T-helper 1 cell treated with Interleukin-12 subunit alpha and Interleukin-12 subunit beta and Interleukin-4 antibody, amounts not matched to agents 30 ng/mL and 1 ng/mL, for 36 hours (primary cell): Measurements from ENCODE around the gene RGL2. TPM values are rescaled to one million over a fixed set of nuclear protein-coding genes. Genes with fewer than 3 reads are reported as not detected.
"Not testable (repeated sequence)": the region's sequence is repeated elsewhere in the genome, so short reads cannot be mapped to it uniquely, and the experiment has no call there.

Experiments used
- intact Hi-C: fragments of 100-400 bp; cut with micrococcal nuclease; formaldehyde crosslinking; loops from one replicate; pipeline ENCODE4 v1.15.1; 2024
- total RNA-seq: library from RNA; stranded (reverse); gene quantifications from 2 replicates; pipeline ENCODE4 v1.2.3, GENCODE V29; 2022

RGL2 gene
- total RNA-seq, 1 donor from 2014 or later = 46.5 TPM

DNA sequence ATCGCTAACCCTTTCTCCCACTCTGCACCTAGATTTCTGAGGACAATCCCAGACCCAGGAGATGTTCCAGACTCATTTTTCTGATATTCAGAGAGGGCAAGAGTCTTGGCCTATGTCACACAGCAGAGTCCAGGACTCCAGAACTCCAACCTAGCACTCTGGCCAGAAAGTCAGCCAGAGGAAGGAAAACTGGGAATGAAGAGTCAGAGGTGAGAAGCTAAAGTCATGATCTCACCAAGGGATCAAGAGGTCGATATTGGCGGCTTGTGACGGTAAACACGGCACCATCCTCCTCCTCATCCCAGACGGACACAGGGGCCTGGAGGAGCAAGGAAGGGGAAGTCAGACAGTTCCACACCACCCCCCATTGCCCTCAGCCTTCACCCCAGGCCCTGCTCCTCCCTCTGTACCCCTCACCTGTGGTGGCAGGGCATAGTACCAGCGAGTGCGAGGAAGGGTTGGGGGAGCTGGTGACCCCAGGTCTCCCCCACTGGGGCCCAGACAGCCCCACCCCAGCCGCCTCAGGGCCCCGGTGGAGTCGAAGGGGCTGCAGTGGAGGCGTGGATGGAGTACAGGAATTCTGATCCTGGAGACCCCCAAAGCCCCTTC, 1.8 kb downstream of the RGL2 start:
- intact Hi-C loops = no loop called here

DNA sequence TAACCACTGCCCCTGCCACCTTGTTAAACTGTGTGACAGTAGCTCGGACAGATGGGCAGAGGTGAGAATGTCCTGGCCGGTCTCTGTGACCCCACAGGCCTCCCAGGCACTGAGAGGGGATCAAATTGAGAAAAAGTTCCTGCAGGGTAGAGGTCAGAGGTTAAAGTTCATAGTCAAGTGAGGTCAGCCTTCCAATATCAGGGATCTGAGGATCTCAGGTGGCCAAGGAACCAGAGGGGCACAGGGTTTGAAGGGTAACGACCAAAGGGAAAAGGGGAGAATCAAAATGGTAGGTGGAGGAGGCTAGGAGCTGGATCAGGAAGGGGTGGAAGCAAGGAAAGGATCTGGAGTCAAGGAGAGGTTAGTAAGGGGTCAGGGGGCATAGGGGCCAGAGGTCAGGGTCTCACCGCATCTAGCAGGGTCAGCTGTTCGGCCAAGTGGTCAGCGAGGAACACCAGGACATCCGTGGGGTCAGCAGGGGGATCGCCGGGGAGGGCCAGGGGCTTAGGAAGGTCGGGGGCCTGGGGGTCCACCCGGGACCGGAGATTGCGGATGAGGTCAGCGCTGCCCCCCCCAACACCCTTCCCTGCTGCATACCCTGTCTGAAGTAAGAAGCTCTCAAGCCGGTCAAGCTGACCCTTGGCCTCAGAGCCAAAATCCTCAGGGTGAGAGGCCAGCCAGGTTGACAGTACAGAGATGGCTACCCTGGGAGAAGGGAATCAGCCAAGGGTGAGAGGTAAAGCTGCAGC, 2.9 kb downstream of the RGL2 start:
- intact Hi-C loops = no loop called here

DNA sequence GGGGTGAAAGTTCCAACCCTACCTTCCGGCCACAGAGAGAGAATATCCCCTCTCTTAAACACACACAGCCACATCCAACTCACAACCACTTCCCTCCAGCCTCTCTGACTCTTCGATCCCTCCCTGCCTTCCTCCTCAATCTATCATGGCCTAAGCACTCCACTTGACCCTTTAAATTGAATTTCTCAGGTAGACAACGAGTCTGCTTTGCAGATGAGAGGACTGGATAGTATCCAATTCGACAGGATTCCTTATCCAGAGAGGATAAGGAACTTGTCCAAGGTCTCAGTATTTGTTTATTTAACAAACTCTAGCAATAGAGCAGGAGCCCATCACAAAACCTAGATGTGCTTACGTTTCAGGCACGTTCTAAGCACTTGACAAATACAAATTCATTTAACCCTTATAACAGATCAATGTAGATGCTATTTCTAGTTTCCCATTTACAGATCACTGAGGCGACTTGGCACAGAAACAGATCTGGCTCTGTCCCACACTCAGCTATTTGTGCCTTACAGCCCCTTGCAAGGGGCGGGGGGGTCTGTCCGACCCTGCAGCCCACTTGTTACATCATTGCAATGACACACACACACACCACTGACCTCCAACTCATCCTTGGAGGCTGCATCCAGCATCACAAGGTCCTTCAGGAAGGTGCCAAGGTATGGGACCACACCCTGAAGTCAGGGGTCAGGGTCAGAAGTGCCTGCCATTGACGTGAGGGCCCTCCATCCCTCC, 4.5 kb downstream of the RGL2 start:
- intact Hi-C loops = no loop called here

DNA sequence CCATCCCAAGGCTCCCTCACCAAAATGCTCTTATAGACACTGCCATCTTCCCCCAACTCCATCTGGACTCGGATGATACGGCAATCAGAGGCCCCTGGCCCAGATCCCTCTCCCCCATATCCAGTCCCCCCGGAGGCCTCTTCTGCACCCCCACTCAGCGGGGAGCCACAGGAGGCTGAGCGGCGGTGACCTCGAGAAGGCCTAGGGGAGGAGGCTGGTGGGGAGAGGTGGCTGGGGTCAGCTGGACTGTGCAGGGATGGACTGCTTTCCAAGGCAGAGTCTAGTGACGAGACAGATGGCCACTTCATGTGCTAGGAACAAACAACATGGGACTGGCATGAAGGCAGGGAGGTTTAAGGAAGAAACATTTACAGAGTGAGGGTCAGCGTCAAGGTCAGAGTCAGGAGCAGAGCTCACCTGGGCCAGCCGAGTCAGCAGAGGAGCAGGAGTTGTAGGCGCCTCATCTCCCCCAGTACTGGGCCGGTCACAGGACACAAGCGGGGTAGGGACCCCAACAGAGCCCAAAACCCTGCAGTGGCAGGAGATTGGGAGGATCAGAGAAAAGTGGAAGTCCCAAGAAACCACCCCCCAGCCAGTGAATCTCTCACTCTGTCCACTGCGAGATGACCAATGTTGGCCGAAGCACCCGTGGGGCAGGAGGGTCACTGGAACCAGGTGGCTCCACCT, 5.6 kb downstream of the RGL2 start:
- intact Hi-C loops = no loop called here

DNA sequence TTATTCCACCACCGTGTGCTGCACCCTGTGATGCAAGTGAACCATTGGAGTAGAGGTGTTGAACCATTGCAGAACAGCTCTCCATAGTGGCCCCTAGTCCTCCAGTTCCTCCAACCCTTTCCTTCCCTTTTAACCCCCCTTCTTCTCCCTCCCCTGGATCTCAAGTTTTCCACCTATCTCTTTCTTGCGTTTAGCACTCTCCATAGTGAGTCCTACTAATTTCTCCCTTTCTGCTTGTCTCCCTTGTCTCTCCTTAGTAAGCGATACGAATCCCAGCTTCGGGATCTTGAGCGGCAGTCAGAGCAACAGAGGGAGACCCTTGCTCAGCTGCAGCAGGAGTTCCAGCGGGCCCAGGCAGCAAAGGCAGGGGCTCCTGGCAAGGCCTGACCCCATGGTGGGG, 8.3 kb downstream of the RGL2 start:
- intact Hi-C loops = no loop called here

DNA sequence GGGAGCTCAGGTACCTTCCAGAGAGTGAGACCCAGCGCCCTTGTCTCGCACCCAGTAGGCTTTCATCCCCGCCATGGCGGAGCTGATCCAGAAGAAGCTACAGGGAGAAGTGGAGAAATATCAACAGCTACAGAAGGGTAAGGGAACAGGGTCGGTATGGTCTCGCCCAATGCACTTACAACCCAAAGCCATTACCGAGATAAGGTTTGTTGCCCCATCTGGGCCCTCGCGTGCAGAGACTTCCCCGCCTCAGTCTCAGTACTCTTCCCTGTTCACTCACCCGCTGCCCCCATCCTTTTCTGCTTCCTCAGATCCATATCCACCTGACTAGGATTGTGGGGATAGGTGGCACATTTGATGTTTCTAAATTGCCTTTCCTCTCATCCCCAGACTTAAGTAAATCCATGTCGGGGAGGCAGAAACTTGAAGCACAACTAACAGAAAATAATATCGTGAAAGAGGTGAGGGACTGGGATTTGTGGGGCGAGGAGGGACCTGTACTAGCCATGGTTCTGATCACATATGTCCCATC, 8.9 kb downstream of the RGL2 start:
- intact Hi-C loops = loop anchor here (1.0 kb wide), 12 partner anchors 9 to 164 kb away; partner anchors contain the start of genes B3GALT4, CUTA, KIFC1 and RING1

DNA sequence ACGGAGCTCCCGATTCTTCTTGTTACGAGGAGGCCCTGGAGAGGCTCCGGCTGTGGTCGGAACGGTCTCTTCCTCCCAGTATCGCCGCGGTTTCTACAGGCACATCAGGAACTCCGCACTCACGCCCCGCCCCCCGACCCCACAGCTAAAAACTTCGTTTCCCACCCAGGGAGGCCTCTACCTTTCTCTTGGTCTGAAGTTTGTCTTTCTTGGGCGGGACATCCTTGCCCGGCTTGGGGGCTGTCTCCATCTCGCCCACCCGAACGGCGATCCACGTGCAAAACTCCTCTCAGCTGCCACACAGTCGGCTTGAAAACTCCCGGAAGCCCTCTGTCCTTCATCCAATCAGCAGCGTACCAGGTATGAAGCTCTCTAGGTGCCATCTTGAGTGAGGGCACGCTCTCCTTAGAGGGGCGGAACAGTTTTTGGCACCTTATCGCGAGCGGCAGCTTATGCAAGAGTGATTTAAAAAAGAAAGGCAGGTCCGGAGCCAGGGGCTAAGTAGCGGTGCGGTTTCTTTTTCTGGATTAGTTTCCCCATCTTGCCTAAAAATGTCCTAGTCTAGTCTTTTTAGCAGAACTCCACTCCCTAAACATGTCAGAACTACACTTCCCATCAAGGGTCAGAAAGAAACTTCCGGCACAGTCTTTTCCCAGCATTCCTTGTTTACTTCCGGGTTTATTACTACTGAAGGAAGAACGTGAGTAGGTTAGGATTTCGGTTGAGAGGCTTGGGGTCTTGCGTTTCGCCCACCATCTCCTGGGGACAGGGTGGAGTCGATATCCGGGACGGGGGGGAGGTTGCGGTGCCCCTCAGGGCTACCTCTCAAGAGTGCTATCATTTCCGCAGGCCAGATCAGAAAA, 9.6 kb downstream of the RGL2 start, which contains the start of the genes PFDN6 and WDR46:
Gene PFDN6, plus strand, starts transcription at position 681 of the 863 bp plus-strand sequence. CDS start 256 bp downstream, outside the sequence.
Gene WDR46, minus strand, starts transcription at position 319 of the 863 bp plus-strand sequence. Its CDS starts 69 bp downstream, at position 250.
- intact Hi-C loops = loop anchor here (1.0 kb wide), 12 partner anchors 10 to 165 kb away; partner anchors contain the start of genes B3GALT4, CUTA, KIFC1 and RING1

DNA sequence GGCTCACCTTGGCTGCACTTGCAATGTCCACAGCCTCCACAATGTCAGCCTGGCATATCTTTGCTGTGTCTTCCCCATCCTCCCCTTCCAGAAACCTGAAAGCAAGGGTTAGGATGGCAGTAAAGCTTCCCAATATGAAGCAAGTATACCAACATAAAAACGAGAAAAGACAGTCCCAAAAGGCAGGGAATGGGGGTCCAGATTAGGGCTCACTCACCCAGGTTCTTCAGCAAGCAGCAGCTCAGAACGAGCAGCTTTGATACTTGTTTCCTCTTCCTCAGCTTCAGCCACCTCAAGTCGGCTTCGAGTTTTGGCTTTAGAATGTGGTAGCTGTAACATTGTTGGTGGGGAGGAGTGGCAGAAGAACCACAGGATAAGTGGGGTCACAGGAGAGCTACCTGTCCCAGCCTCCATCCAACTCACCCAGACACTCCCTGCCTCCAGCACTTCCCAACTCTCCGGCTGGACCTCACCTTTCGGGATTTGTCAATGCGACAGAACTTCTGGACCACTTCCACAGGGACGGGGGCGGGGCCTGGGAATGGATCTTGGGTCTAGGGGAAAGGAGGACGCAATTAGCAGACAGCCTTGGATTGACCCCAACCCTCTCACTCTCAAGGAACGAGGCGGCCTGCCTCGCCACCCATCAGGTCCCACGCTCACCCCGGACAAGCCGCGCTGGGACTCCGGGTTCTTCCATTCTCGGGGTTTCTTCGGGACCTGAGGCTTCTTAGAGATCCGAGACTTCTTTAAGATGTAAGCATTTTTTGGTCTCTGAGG, 10.4 kb downstream of the RGL2 start:
- intact Hi-C loops = no loop called here

DNA sequence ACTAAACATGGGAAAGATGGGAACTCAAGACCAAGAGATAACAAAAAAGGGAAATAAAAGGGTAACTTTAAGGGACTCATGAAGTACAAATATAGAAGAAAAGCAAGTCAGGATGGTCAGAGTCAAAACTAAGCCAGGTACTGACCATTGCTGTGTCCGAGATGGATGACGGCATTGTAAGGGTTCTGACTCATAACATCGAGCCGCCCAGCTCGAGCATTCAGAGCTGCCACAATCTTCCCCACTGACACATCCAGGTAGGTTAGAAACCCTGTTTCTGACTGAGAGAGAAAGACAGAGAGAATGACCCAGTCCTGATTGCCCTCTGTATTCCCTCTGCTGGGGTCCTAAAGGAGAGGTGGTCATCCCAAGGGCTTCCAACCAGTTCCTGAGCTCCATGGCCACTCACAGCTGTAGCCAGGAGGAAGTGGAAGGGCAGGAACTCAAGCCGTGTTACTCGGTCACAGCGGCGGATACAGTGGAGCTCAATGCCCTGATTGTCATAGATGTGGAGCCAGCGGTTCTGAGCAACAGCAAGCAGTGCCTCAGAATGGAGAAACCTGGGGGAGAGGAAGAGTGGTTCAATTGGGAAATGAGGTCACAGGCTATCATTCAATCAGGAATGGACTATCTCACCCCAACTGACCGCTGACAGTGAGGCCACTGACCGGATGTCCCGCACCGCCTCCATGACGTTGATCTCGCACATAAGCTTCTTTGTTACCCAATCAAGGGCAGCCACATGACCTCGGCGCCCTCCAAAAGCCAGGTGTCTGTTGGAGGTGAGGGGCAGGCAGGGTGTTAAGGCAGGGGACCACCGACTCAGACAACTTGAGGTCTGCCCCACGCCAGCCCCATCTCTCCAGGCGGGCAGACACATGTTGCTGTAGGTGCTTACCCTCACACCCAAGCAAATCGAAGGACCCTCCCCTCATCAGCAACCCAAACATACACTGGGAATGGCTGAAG, 11.5 kb downstream of the RGL2 start:
- intact Hi-C loops = no loop called here

DNA sequence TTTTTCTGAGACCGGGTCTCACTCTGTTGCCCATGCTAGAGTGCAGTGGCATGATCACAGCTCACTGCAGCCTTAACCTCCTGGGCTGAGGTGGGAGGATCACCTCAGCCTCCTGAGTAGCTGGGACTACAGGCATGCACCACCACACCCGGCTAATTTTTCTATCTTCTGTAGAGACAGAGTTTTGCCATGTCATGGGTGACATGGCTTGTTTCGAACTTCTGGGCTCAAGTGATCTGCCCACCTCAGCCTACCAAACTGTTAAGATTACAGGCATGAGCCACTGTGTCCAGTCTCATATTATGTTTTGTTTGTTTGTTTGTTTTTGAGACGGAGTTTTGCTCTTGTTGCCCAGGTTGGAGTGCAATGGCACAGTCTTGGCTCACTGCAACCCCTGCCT, 13.5 kb downstream of the RGL2 start:
- intact Hi-C loops = not testable (repeated sequence)

DNA sequence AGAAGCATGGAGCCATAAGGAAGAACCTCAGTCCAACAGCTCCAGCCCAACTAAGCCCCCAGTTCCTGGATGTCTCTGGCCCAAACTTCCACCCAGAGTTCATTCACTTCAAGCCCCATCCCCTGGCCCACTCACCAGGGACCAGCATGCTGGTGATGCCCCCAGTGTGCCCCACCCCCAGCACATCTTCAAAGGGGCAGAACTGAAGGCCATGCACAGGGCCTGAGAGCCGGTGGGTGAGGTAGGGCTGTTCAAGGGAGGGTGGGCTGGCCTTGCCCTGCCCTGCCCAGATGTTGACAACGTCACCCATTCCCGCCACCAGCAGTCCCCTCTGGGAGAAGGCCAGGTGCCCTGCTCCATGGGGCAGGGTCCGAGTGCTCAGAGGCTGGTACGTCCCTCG, 18.2 kb downstream of the RGL2 start:
- intact Hi-C loops = no loop called here

DNA sequence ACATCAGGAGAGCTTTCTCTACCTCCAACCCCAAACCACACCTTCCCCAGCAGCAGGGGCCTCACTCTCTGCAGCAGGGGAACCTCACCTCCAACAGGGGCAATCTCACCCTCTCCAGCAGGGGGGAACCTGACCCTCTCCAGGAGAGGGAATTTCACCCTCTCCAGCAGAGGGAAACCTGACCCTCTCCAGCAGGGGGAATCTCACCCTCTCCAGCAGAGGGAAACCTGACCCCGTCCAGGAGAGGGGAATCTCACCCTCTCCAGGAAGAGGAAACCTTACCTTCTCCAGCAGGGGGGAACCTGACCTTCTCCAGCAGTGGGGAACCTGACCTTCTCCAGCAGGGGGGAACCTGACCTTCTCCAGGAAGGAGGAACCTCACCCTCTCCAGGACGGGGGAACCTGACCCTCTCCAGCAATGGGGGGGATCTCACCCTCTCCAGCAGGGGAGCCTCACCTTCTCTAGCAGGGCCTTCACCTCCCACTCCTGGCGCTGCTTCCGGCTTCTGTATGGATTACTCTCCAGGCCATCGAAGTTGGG, 18.7 kb downstream of the RGL2 start:
- intact Hi-C loops = loop anchor here (10.0 kb wide), 3 partner anchors 1085 to 1325 kb away; partner anchors contain the start of genes ATF6B, GPSM3, NELFE and PBX2

DNA sequence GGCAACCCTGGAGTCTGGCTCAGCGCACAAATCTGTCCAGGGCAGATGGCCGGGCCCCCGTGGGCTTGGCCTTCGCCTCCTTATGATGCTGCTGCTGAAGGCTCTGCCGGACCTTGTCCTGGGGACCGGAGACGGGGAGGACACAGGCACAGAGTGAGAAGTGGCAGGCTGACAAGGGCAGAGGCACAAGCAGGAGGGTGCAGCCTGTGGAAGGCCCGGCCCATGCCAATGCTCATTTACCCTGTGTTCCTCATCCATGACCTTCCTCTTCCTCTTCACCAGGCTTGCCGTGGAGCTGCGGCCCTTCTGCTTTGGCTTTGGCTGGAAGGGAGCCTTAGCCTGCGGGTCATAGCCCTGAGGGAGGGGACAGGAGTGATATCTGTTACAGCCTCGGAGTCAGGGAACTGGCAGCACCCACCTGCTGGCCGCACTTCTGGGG, 19.5 kb downstream of the RGL2 start:
- intact Hi-C loops = loop anchor here (10.0 kb wide), 3 partner anchors 1084 to 1324 kb away; partner anchors contain the start of genes ATF6B, GPSM3, NELFE and PBX2

DNA sequence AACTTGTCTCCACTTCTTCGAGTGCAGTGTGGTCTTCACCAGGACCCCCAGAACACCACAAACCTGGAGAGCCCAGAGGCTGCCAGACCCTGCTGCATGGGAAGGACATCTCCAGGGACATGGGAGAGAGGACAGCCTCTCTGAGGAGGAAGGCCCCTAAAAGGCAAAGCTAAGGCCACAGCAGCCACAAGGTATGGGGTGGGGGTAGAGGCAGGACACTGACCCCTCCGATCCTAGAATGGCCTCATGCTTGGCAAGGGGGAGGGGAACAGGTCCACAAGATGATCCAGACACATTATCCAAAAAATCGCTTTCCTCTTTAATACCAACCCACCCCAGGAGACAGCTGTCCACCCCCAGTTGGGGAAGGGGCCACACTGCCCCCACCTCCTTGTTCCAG, 19.9 kb downstream of the RGL2 start:
- intact Hi-C loops = loop anchor here (10.0 kb wide), 3 partner anchors 1084 to 1324 kb away; partner anchors contain the start of genes ATF6B, GPSM3, NELFE and PBX2

DNA sequence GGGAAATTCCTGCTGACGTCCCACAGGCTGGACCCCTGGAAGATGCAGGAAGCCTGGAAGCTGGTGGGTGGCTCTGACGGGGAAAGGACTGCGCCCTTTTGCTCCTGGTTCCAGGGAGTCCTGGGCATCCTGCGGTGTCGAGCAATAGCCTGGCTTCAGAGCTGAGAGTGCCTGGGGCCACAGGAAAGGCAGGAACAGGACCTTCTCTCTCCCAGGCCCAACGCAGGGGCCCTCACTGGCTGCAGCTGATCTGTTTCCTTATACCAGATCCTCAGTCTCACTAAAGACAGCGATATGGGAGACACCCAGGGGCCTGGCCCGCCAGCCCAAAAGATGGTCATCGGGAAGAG, 20.4 kb downstream of the RGL2 start:
- intact Hi-C loops = loop anchor here (10.0 kb wide), 3 partner anchors 1084 to 1324 kb away; partner anchors contain the start of genes ATF6B, GPSM3, NELFE and PBX2

DNA sequence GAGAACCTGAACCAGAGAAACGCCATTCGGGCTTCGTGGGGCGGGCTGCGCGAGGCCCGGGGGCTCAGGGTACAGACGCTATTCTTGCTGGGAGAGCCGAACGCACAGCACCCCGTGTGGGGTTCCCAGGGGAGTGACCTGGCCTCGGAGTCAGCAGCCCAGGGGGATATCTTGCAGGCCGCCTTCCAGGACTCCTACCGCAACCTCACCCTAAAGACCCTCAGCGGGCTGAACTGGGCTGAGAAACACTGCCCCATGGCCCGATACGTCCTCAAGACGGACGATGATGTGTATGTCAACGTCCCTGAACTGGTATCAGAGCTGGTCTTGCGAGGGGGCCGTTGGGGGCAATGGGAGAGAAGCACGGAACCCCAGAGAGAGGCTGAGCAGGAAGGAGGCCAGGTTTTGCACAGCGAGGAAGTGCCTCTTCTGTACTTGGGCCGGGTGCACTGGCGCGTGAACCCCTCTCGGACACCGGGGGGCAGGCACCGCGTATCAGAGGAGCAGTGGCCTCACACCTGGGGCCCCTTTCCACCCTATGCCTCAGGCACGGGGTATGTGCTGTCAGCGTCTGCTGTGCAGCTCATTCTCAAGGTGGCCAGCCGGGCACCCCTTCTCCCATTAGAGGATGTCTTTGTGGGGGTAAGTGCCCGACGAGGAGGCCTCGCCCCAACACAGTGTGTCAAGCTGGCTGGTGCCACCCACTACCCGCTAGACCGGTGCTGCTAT, 20.9 kb downstream of the RGL2 start:
- intact Hi-C loops = loop anchor here (1.0 to 10.0 kb wide), 9 partner anchors 11 to 1323 kb away; partner anchors contain the start of genes ATF6B, GPSM3, NELFE and PBX2
